ENCODE data around the gene LRRC32. TPM values are rescaled to one million over a fixed set of nuclear protein-coding genes. Genes with fewer than 3 reads are reported as not detected.

Gene LRRC32
- polyA plus RNA-seq, 3 donors, result 1.5 TPM; not detected in 2

DNA sequence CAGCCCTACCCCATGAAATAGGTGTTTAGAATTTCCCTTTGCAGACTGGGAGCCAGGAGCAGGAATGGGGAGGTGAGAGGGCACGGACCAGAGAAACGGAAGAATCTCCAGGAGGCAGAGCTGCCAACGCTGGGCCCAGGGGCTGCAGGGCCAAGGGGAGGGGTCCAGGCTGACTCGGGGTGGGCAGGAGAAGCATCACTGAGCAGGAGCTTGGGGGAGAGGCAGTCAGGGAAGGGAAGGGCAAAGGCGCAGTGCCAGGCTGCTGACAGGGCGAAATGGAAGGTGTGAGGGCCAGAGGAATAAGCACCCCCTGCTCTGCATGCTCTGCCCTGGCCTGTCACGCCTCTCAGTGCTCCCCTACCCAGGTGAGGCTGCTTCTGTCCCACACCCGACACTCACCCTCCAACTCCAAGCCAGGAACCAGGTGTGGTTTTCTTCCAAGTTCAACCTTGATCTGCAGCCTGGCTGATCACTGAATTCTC lies 14.5 kb downstream of the LRRC32 start:
- intact Hi-C loops (cut with micrococcal nuclease), result loop anchor here in 1 of 2 donors (5.0 kb wide), 1 partner anchor 44 kb away; no protein-coding TSS in a partner anchor
- WGBS (ENCODE audit: insufficient coverage), result 84% methylated on average over 6 of the region's 8 CpGs

DNA sequence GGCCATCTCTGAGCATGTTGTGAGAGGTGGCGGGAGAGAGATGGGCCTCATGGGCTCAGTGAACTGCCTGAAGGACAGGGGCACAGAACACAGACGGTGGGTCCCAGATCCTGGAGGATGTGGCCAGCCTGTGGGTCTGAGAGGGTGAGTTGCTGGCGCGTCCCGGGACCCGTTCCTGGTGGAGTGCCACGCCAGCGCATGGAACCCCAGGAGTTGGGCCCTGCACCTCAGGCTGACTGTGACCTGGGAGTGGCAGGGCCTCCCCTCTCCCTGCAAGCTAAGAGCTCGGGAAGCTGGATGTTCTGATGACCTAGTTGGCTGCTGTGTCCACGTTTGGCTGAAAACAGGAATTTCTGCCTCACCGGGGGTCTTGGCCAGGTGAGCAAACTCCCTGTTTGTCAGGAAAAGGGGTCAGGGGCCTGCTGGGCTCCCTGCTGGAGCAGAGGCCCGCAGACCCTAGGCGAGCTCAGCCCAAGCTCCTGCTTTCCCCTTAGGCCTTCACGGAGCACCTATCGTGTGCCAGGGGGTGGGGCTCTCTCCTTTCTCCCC lies 15.0 kb downstream of the LRRC32 start:
- H3K27ac Mint-ChIP-seq, result no peak overlapping the region

More for the DNA sequence above, 14.5 kb downstream of the LRRC32 start:
- no peak overlapping the region for H3K4me3 ChIP-seq (replicated peaks in 1 of 3; ENCODE audit: low read depth in 2 of 3, low read length in 3 of 3)
- no peak overlapping the region for H3K9ac ChIP-seq (ENCODE audit: insufficient read depth, low read length, poor library complexity, severe bottlenecking)
- H3K27ac ChIP-seq (ENCODE audit: low read depth in 1 of 2, low read length in 2 of 2), result no peak overlapping the region
- Mint-ChIP-seq H3K27me3 (ENCODE audit: low read depth in 3 of 3) (peaks cover 5 to 23% (median 6%) of the 10 kb centered on the region in 3 donors), H3K4me1 (peaks cover 14% of the 10 kb centered on the region), H3K4me3 (no peak overlapping the region), H3K9me3 (no peaks in the 10 kb centered on the region), H3K36me3 (no peaks in the 10 kb centered on the region), H3K27ac (no peak overlapping the region)
- peaks cover 0 to 9% of the 10 kb centered on the region in 2 donors for H3K4me1 ChIP-seq (ENCODE audit: control insufficient read depth in 1 of 2, insufficient read depth in 2 of 2, low read length in 2 of 2)
- no peaks in the 10 kb centered on the region for H3K79me2 ChIP-seq (ENCODE audit: insufficient read depth, low read length)
- H3K4me2 ChIP-seq (replicated peaks; ENCODE audit: extremely low read depth, low read length, poor library complexity, severe bottlenecking), result no peak overlapping the region
- no peak for DNase-seq
- H2AFZ ChIP-seq (ENCODE audit: insufficient read depth, low read depth, low read length, poor library complexity, severe bottlenecking), result no peak overlapping the region
- no peaks in the 10 kb centered on the region for H3K27me3 ChIP-seq (ENCODE audit: control insufficient read depth in 2 of 2, insufficient read depth in 2 of 2, low read length in 2 of 2)
- H4K20me1 ChIP-seq (ENCODE audit: insufficient read depth, low read length), result no peaks in the 10 kb centered on the region
- no peaks in the 10 kb centered on the region for H3K9me3 ChIP-seq (replicated peaks in 1 of 2; ENCODE audit: control insufficient read depth in 1 of 2, insufficient read depth in 1 of 2, low read length in 2 of 2)
- no peaks in the 10 kb centered on the region for H3K36me3 ChIP-seq (replicated peaks in 1 of 2; ENCODE audit: control insufficient read depth in 1 of 2, insufficient read depth in 2 of 2, low read length in 2 of 2)
- TF ChIP-seq, protein P1, sequence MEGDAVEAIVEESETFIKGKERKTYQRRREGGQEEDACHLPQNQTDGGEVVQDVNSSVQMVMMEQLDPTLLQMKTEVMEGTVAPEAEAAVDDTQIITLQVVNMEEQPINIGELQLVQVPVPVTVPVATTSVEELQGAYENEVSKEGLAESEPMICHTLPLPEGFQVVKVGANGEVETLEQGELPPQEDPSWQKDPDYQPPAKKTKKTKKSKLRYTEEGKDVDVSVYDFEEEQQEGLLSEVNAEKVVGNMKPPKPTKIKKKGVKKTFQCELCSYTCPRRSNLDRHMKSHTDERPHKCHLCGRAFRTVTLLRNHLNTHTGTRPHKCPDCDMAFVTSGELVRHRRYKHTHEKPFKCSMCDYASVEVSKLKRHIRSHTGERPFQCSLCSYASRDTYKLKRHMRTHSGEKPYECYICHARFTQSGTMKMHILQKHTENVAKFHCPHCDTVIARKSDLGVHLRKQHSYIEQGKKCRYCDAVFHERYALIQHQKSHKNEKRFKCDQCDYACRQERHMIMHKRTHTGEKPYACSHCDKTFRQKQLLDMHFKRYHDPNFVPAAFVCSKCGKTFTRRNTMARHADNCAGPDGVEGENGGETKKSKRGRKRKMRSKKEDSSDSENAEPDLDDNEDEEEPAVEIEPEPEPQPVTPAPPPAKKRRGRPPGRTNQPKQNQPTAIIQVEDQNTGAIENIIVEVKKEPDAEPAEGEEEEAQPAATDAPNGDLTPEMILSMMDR (IDR thresholded peaks at IDR 0.05), result no peak

More for the DNA sequence above, 15.0 kb downstream of the LRRC32 start:
- Mint-ChIP-seq H3K27me3 (ENCODE audit: low read depth in 3 of 3) (peaks cover 5 to 21% (median 5%) of the 10 kb centered on the region in 3 donors), H3K4me3 (no peak overlapping the region), H3K4me1 (peaks cover 14% of the 10 kb centered on the region), H3K36me3 (no peaks in the 10 kb centered on the region), H3K9me3 (no peaks in the 10 kb centered on the region)
- Histone ChIP-seq H3K79me2 (ENCODE audit: insufficient read depth, low read length) (no peaks in the 10 kb centered on the region), H3K27ac (ENCODE audit: low read depth in 1 of 2, low read length in 2 of 2) (no peak overlapping the region), H3K9me3 (replicated peaks in 1 of 2; ENCODE audit: control insufficient read depth in 1 of 2, insufficient read depth in 1 of 2, low read length in 2 of 2) (no peaks in the 10 kb centered on the region), H3K9ac (ENCODE audit: insufficient read depth, low read length, poor library complexity, severe bottlenecking) (no peak overlapping the region), H3K4me3 (replicated peaks in 1 of 3; ENCODE audit: low read depth in 2 of 3, low read length in 3 of 3) (no peak overlapping the region), H3K36me3 (replicated peaks in 1 of 2; ENCODE audit: control insufficient read depth in 1 of 2, insufficient read depth in 2 of 2, low read length in 2 of 2) (no peaks in the 10 kb centered on the region), H3K4me1 (ENCODE audit: control insufficient read depth in 1 of 2, insufficient read depth in 2 of 2, low read length in 2 of 2) (peaks cover 0 to 9% of the 10 kb centered on the region in 2 donors), H3K4me2 (replicated peaks; ENCODE audit: extremely low read depth, low read length, poor library complexity, severe bottlenecking) (no peak overlapping the region), H2AFZ (ENCODE audit: insufficient read depth, low read depth, low read length, poor library complexity, severe bottlenecking) (no peak overlapping the region), H3K27me3 (ENCODE audit: control insufficient read depth in 2 of 2, insufficient read depth in 2 of 2, low read length in 2 of 2) (no peaks in the 10 kb centered on the region), H4K20me1 (ENCODE audit: insufficient read depth, low read length) (no peaks in the 10 kb centered on the region)
- intact Hi-C loops (cut with micrococcal nuclease), result loop anchor here in 1 of 2 donors (5.0 kb wide), 1 partner anchor 43 kb away; no protein-coding TSS in a partner anchor
- DNase-seq, result no peak
- TF ChIP-seq, protein P1 (IDR thresholded peaks at IDR 0.05), result no peak
- 97% methylated on average over 11 of the region's 15 CpGs for WGBS (ENCODE audit: insufficient coverage)

Measured in CD14-positive monocyte (primary cell).